EL (cell line): Measurements from ENCODE around the gene TEAD4.

ENCODE experiments used
- DNase-seq: peaks from one replicate; pipeline ENCODE4 v3.0.0-alpha.2; 2016

TEAD4 gene

DNA sequence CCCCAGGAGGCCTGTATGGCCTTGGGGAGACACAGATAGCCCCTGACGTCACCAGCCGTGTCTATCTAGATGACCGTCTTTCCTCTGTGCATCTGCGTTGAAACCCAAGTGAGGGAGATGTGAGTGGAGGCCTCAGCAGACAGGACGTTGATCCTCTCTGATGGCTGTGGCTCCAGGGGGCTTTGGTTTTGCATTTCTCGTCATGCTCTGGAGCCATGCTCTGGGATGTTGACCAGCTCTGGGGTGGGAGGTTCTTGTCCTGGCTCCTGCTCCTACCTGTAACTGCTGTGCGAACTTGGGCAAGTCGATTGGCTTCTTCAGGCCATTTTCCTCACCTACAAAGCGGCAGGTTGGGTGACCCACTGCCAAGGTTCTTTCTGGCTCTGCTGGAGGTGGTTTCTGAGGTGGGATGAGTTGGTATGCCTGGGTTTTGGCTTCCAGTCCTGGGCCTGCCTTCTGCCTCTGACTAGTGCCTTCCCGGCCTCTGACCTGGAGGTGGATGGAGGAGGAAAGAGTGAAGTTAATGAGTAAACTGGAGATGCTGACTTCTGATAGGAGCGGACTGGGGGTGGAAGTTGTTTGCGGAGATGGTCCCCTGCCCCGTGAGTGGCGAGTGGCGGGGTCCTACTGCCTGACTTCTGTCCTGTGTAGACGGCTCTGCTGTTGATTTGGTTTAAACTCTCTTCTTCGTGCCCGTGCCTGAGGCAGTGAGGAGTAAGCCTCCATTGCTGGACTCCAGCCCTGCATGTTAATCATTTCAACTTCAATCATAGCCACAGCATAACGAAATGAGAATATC, 126.3 kb downstream of the TEAD4 start:
- no peak for DNase-seq

DNA sequence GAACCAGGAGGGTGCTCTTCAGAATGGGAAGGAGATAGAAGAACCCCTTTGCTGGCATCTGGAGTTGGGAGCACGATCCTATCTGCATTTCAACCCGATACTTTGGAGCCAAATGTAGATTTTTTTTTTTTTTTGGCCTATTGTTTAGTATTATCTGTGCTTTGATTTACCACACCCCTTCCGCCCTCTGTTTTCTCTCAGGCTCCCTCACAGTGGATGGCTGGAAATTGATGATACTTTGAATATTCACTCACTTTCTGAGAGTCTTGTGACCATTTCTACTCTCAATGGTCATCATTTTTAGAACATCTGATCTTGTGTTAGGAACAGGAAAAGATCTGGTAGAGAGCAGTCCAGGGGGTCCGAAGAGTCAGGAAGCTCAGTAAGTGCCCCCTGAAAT, 127.0 kb downstream of the TEAD4 start:
- no peak for DNase-seq

DNA sequence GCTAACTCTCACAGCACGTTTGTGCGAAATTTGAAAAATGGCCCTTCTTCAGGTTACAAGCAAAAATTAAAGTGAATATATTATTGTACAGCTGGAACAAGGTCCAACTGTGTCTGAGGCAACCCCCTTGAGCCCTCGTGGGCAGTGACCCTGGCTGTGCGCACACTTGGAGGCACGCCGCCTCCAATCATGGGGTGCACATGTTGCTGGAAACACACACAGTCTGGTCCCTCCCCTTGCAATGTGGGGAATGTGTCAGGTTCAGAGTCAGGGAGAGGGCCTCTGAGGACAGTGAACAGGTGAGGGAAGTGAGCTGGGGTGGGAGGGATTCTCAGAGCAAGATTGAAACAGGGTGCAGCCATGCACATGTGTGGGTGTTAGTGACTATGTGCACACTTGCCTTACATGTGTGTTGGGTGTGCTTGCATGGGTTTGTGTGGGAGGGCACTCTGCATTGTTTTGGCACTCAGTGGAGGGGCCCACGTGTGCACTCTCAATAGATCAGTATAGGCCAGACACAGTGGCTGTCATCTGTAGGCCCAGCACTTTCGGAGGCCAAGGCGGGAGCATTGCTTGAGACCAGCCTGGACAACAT, 127.6 kb downstream of the TEAD4 start:
- no peak for DNase-seq

DNA sequence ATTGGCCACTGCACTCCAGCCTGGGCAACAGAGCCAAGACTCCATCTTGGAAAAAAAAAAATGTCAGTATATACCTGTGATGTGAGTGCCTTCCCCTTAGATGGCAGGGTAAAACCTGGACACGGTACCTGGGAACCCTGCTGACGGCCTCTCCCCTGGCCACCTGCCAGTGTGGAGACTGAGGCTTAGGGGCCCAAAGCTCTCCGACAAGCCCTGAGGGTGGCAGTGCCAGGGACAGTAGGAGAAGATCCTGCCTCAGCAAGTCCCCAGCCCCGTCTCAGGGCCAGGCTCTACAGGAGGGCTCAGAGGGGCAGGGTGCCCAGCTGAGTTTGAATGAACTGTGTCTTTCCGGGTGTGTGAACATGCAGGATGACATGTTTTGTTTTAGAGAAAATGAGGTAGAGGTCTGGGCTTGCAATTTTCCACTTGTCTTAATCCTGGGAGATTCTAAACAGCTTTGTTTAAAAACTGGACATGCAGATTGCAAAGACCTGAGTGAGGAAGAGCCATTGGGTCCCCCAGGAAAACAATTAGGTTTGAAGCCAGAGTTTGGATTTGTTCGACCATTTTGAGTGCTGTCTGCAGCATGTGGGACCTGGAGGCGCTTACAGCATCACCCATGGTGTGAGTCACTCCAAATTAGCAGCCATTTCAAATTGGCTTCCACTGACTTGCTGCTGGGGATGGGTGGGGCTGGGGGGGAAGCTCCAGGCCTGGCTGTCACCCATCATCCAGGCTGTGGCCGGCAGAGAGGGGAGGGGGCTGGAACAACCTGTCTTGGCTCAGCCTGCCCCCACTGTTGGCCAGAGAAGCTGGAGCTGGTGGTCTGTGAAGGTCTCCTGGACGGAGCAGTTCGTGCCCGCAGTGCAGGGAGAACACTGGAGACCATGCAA, 128.8 kb downstream of the TEAD4 start:
- no peak for DNase-seq

DNA sequence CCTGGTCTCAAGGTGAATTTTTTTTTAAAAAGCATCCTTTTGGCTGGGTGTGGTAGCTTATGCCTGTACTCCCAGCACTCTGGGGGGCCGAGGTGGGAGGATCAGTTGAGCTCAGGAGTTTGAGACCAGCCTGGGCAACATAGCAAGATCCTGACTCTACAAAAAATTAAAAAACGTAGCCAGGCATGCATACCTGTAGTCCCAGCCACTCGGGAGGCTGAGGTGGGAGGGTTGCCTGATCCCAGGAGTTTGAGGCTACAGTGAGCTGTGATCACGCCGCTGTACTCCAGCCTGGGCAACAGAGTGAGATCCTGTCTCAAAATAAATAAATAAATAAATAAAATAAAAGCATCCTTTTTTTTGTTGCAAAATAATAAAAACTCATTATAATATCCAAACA, 130.4 kb downstream of the TEAD4 start:
- DNase-seq, result no peak
